Measurements from ENCODE around the gene ARHGAP6. TPM values are rescaled to one million over a fixed set of nuclear protein-coding genes. Genes with fewer than 3 reads are reported as not detected.
"Not testable (repeated sequence)": the region's sequence is repeated elsewhere in the genome, so short reads cannot be mapped to it uniquely, and the experiment has no call there.

The ARHGAP6 gene
- total and polyA plus RNA-seq, 4 donors: 6.0 to 18.2 (median 12.3) TPM

DNA sequence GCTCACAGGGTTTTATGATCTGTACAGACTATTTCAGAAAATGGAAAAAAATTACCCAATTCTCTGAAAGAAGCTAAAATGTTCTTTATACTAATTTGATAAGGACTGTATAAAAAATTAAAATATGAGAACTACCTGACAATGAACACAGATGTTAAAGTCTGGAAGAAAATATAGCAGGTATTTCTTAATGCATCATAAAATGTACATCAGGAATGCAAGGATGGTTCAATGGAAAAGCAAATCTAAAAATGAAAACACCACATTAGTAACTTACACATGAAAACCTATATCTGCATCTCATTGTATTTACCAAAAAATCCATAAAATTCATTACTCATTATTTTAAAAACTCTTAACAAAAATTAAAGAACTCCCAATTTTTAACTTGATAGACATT lies 39.4 kb downstream of the ARHGAP6 start:
- Histone ChIP-seq H3K4me1 (ENCODE audit: control insufficient read depth in 5 of 5, insufficient read depth in 5 of 5, low read length in 5 of 5) (peaks cover 0 to 3% (median 0%) of the 10 kb centered on the region in 5 donors), H3K36me3 (ENCODE audit: control insufficient read depth in 4 of 4, insufficient read depth in 4 of 4, low read length in 4 of 4) (no peaks in the 10 kb centered on the region), H3K4me3 (no peak overlapping the region), H3K27ac (ENCODE audit: low read depth in 1 of 2, low read length in 1 of 2) (no peak overlapping the region), H3K9ac (ENCODE audit: insufficient read depth in 1 of 2, low read length in 2 of 2) (no peak overlapping the region), H3K9me3 (ENCODE audit: control insufficient read depth in 4 of 4, insufficient read depth in 3 of 4, low read length in 3 of 4) (peaks cover 0 to 3% (median 0%) of the 10 kb centered on the region in 4 donors), H3K27me3 (ENCODE audit: control insufficient read depth in 3 of 3, insufficient read depth in 3 of 3, low read length in 2 of 3) (no peaks in the 10 kb centered on the region)
- ATAC-seq (ENCODE audit: insufficient read depth, low FRiP score): no peak
- TF ChIP-seq, protein P1, sequence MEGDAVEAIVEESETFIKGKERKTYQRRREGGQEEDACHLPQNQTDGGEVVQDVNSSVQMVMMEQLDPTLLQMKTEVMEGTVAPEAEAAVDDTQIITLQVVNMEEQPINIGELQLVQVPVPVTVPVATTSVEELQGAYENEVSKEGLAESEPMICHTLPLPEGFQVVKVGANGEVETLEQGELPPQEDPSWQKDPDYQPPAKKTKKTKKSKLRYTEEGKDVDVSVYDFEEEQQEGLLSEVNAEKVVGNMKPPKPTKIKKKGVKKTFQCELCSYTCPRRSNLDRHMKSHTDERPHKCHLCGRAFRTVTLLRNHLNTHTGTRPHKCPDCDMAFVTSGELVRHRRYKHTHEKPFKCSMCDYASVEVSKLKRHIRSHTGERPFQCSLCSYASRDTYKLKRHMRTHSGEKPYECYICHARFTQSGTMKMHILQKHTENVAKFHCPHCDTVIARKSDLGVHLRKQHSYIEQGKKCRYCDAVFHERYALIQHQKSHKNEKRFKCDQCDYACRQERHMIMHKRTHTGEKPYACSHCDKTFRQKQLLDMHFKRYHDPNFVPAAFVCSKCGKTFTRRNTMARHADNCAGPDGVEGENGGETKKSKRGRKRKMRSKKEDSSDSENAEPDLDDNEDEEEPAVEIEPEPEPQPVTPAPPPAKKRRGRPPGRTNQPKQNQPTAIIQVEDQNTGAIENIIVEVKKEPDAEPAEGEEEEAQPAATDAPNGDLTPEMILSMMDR (IDR thresholded peaks at IDR 0.05; ENCODE audit: control extremely low read depth, extremely low read depth): no peak
- no peak for DNase-seq

- H3K36me3 ChIP-seq (ENCODE audit: control insufficient read depth in 4 of 4, insufficient read depth in 4 of 4, low read length in 4 of 4): no peaks in the 10 kb centered on the region
- H3K27ac ChIP-seq (ENCODE audit: low read depth in 1 of 2, low read length in 1 of 2): no peak overlapping the region
- DNase-seq: no peak
- TF ChIP-seq, protein P1 (IDR thresholded peaks at IDR 0.05; ENCODE audit: control extremely low read depth, extremely low read depth): no peak
- H3K27me3 ChIP-seq (ENCODE audit: control insufficient read depth in 3 of 3, insufficient read depth in 3 of 3, low read length in 2 of 3): no peaks in the 10 kb centered on the region
- no peak overlapping the region for H3K4me3 ChIP-seq
- WGBS, 2 donors: 54 to 55% methylated on average over 1 of the region's 1 CpG
- ATAC-seq (ENCODE audit: insufficient read depth, low FRiP score): no peak
- H3K9ac ChIP-seq (ENCODE audit: insufficient read depth in 1 of 2, low read length in 2 of 2): no peak overlapping the region
- peaks cover 0 to 2% (median 0%) of the 10 kb centered on the region in 4 donors for H3K9me3 ChIP-seq (ENCODE audit: control insufficient read depth in 4 of 4, insufficient read depth in 3 of 4, low read length in 3 of 4)
- H3K4me1 ChIP-seq (ENCODE audit: control insufficient read depth in 5 of 5, insufficient read depth in 5 of 5, low read length in 5 of 5): no peaks in the 10 kb centered on the region
Observed at GRCh38 chrX:11619441-11619840, 46.3 kb downstream of the ARHGAP6 start.

- H3K27ac ChIP-seq (ENCODE audit: low read depth in 1 of 2, low read length in 1 of 2); H3K4me3 ChIP-seq; DNase-seq; H3K9me3 ChIP-seq (ENCODE audit: control insufficient read depth in 4 of 4, insufficient read depth in 3 of 4, low read length in 3 of 4); H3K27me3 ChIP-seq (ENCODE audit: control insufficient read depth in 3 of 3, insufficient read depth in 3 of 3, low read length in 2 of 3); H3K9ac ChIP-seq (ENCODE audit: insufficient read depth in 1 of 2, low read length in 2 of 2); H3K36me3 ChIP-seq (ENCODE audit: control insufficient read depth in 4 of 4, insufficient read depth in 4 of 4, low read length in 4 of 4); H3K4me1 ChIP-seq (ENCODE audit: control insufficient read depth in 5 of 5, insufficient read depth in 5 of 5, low read length in 5 of 5); ATAC-seq (ENCODE audit: insufficient read depth, low FRiP score): not testable (repeated sequence)
- WGBS, 2 donors: 64 to 78% methylated on average over 3 of the region's 3 CpGs
Observed at GRCh38 chrX:11614253-11614652, 51.5 kb downstream of the ARHGAP6 start.

DNA sequence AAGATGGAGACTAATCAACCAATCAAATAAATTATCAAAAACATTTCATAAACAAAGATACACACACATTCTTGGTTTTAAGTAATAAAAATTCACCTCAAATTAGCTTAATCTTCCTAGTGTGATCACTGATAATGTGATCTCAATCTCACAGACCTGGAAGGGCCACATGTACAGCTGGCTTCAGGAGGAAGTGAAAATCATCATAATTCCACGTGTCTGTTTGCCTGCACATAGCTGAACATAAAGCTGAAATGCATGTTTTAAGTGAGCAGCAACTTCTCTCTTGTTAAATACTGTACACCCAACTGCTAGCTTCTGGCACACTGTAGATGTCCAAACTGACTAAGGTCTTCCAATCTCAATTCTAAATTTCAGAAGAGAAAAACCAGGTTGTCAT lies 53.8 kb downstream of the ARHGAP6 start:
- no peak overlapping the region for H3K9ac ChIP-seq (ENCODE audit: insufficient read depth in 1 of 2, low read length in 2 of 2)
- H3K4me3 ChIP-seq: no peak overlapping the region
- H3K9me3 ChIP-seq (ENCODE audit: control insufficient read depth in 4 of 4, insufficient read depth in 3 of 4, low read length in 3 of 4): peaks cover 0 to 2% (median 0%) of the 10 kb centered on the region in 4 donors
- H3K4me1 ChIP-seq (ENCODE audit: control insufficient read depth in 5 of 5, insufficient read depth in 5 of 5, low read length in 5 of 5): no peaks in the 10 kb centered on the region
- no peak overlapping the region for H3K27ac ChIP-seq (ENCODE audit: low read depth in 1 of 2, low read length in 1 of 2)
- no peak for ATAC-seq (ENCODE audit: insufficient read depth, low FRiP score)
- 25 to 58% methylated on average over 1 of the region's 1 CpG for WGBS, 2 donors
- TF ChIP-seq, protein P1 (IDR thresholded peaks at IDR 0.05; ENCODE audit: control extremely low read depth, extremely low read depth): no peak
- H3K27me3 ChIP-seq (ENCODE audit: control insufficient read depth in 3 of 3, insufficient read depth in 3 of 3, low read length in 2 of 3): peaks cover 0 to 2% (median 0%) of the 10 kb centered on the region in 3 donors
- no peak for DNase-seq
- H3K36me3 ChIP-seq (ENCODE audit: control insufficient read depth in 4 of 4, insufficient read depth in 4 of 4, low read length in 4 of 4): no peaks in the 10 kb centered on the region

Measured in lung (tissue), 12 donors.